GM12873 (cell line): ENCODE data around the gene SCO1.

Experiments used
- CTCF ChIP-seq: IDR thresholded peaks from 2 replicates; pipeline ENCODE4 v1.5.1; 2012; ENCODE audit warnings: low read depth, mild to moderate bottlenecking, moderate library complexity, low read length, control low read depth; ENCODE audit not compliant: insufficient read depth; ENCODE audit errors: missing control alignments

The SCO1 gene

GRCh38 chr17:10739386-10739785, 42.1 kb upstream of the SCO1 start:
- no peak for TF ChIP-seq CTCF

- TF ChIP-seq CTCF = no peak
These were observed 41.4 kb upstream of the SCO1 start for GRCh38 chr17:10738521-10739258.

GRCh38 chr17:10737736-10738135, 40.4 kb upstream of the SCO1 start:
- no peak for TF ChIP-seq CTCF

GRCh38 chr17:10737168-10737622, 39.9 kb upstream of the SCO1 start:
- TF ChIP-seq CTCF = peak; percentile 76

GRCh38 chr17:10735821-10736220, 38.5 kb upstream of the SCO1 start:
- no peak for TF ChIP-seq CTCF

GRCh38 chr17:10735251-10735650, 37.9 kb upstream of the SCO1 start:
- no peak for TF ChIP-seq CTCF

GRCh38 chr17:10733666-10734065, 36.3 kb upstream of the SCO1 start:
- TF ChIP-seq CTCF = no peak

GRCh38 chr17:10731408-10731879, 34.1 kb upstream of the SCO1 start:
- no peak for TF ChIP-seq CTCF
